GM12878 (cell line): ENCODE results near the gene TLX1.

Experiments used
- CHD1 ChIP-seq: IDR thresholded peaks from 2 replicates; pipeline ENCODE4 v1.6.1; 2012; ENCODE audit warnings: low read depth, low read length, improper control_type of control experiment
- EGR1 ChIP-seq, 2 experiments: IDR thresholded peaks; 1 replicate in 1 of 2; 2 replicates in 1 of 2; pipeline ENCODE4 v1.6.1; 2011 to 2012; ENCODE audit warnings: low read depth in 2 of 2, low read length in 2 of 2, borderline replicate concordance in 1 of 2, mild to moderate bottlenecking in 1 of 2, moderate library complexity in 1 of 2
- EP300 ChIP-seq, 2 experiments: fragments of 150-350 bp in 1 of 2; IDR thresholded peaks; 2 replicates each; pipeline ENCODE4 v1.6.1; 2011 to 2012; ENCODE audit warnings: low read depth in 2 of 2, low read length in 2 of 2, borderline replicate concordance in 1 of 2, improper control_type of control experiment in 1 of 2, inconsistent platforms in 1 of 2; ENCODE audit not compliant: control insufficient read depth in 1 of 2
- ESRRA ChIP-seq: IDR thresholded peaks from 2 replicates; pipeline ENCODE4 v1.6.1; 2012; ENCODE audit warnings: mild to moderate bottlenecking, low read length, improper control_type of control experiment
- MAX ChIP-seq: IDR thresholded peaks from 2 replicates; pipeline ENCODE4 v1.6.1; 2012; ENCODE audit warnings: low read depth, low read length, improper control_type of control experiment
- NR2C1 ChIP-seq: fragments of 450-650 bp; IDR thresholded peaks from 2 replicates; pipeline ENCODE4 v1.6.1; 2017; ENCODE audit warnings: antibody characterized with exemption, mild to moderate bottlenecking, moderate library complexity
- NR2C2 ChIP-seq: IDR thresholded peaks from 2 replicates; pipeline ENCODE4 v1.6.1; 2011; ENCODE audit warnings: borderline replicate concordance, low read depth; ENCODE audit not compliant: control insufficient read depth, insufficient read length
- RCOR1 ChIP-seq: conservative IDR thresholded peaks from 2 replicates; pipeline ENCODE4 v1.6.1; 2012; ENCODE audit warnings: low read depth, low read length, improper control_type of control experiment
- SPI1 ChIP-seq: IDR thresholded peaks from 2 replicates; pipeline ENCODE4 v1.6.1; 2011; ENCODE audit warnings: low read depth, mild to moderate bottlenecking, low read length, moderate library complexity, borderline replicate concordance; ENCODE audit not compliant: insufficient read depth
- TCF7 ChIP-seq: IDR thresholded peaks from 2 replicates; pipeline ENCODE4 v1.6.1; 2014; ENCODE audit warnings: antibody characterized with exemption, borderline replicate concordance
- TF ChIP-seq, protein P1 (sequence below), 3 experiments: IDR thresholded peaks in 2 of 3; conservative IDR thresholded peaks in 1 of 3; 2 replicates each; pipeline ENCODE4 v1.5.1; 2011; ENCODE audit warnings: low read depth in 3 of 3, low read length in 3 of 3, mild to moderate bottlenecking in 3 of 3, control low read depth in 2 of 3, moderate library complexity in 2 of 3, inconsistent platforms in 1 of 3, mixed read lengths in 1 of 3; ENCODE audit not compliant: control insufficient read depth in 2 of 3, insufficient read depth in 1 of 3; ENCODE audit errors: extremely low read depth in 1 of 3

GRCh38 chr10:101145750-101146391 is 14.8 kb downstream of the TLX1 start:
- no peak for TF ChIP-seq RCOR1
- TF ChIP-seq, protein P1, sequence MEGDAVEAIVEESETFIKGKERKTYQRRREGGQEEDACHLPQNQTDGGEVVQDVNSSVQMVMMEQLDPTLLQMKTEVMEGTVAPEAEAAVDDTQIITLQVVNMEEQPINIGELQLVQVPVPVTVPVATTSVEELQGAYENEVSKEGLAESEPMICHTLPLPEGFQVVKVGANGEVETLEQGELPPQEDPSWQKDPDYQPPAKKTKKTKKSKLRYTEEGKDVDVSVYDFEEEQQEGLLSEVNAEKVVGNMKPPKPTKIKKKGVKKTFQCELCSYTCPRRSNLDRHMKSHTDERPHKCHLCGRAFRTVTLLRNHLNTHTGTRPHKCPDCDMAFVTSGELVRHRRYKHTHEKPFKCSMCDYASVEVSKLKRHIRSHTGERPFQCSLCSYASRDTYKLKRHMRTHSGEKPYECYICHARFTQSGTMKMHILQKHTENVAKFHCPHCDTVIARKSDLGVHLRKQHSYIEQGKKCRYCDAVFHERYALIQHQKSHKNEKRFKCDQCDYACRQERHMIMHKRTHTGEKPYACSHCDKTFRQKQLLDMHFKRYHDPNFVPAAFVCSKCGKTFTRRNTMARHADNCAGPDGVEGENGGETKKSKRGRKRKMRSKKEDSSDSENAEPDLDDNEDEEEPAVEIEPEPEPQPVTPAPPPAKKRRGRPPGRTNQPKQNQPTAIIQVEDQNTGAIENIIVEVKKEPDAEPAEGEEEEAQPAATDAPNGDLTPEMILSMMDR (IDR thresholded peaks at IDR 0.05 in 2 of 3, conservative IDR thresholded peaks at IDR 0.05 in 1 of 3; ENCODE audit: control insufficient read depth in 2 of 3, extremely low read depth in 1 of 3, insufficient read depth in 1 of 3, low read depth in 3 of 3, low read length in 3 of 3) = no peak
- TF ChIP-seq SPI1 = no peak
- no peak for TF ChIP-seq EGR1 (IDR thresholded peaks at IDR 0.05; ENCODE audit: borderline replicate concordance in 1 of 2, low read depth in 2 of 2, low read length in 2 of 2)
- no peak for TF ChIP-seq NR2C1
- TF ChIP-seq CHD1 = no peak
- no peak for TF ChIP-seq NR2C2
- TF ChIP-seq MAX = no peak
- no peak for TF ChIP-seq EP300 (IDR thresholded peaks at IDR 0.05; ENCODE audit: borderline replicate concordance in 1 of 2, control insufficient read depth in 1 of 2, low read depth in 2 of 2, low read length in 2 of 2)
- TF ChIP-seq ESRRA = no peak
- no peak for TF ChIP-seq TCF7
